Measurements from ENCODE around the gene SLC22A23.

- no peak for TF ChIP-seq EZH2 (IDR thresholded peaks at IDR 0.05; ENCODE audit: insufficient read depth, poor library complexity, severe bottlenecking)
- TF ChIP-seq EZH2phosphoT487 (IDR thresholded peaks at IDR 0.05; ENCODE audit: insufficient read depth, low read depth), result no peak
Measured at GRCh38 chr6:3363296-3364025, 93.4 kb downstream of the SLC22A23 start.
